Activated B cell treated with CpG ODN at 0.5 μM for 24 hours (primary cell): ENCODE measurements around the gene TBC1D13. TPM values are rescaled to one million over a fixed set of nuclear protein-coding genes. Genes with fewer than 3 reads are reported as not detected.

Experiments
- ATAC-seq: fragments of 200-7000 bp; cut with Tn5 transposase; one replicate; pipeline ENCODE4 v1.10.0; 2021; ENCODE audit warnings: low read depth, mild to moderate bottlenecking, moderate library complexity
- CTCF ChIA-PET: fragments of 350-600 bp; sonication (Branson Sonifier 250); formaldehyde crosslinking; loops from one replicate; lab custom pipeline; 2021; ENCODE audit warnings: antibody characterized with exemption; lab: Charles Lee
- POLR2A ChIA-PET: fragments of 350-600 bp; sonication (Branson Sonifier 250); formaldehyde crosslinking; loops from one replicate; lab custom pipeline; 2021; ENCODE audit warnings: antibody characterized with exemption; lab: Charles Lee
- DNase-seq: peaks from one replicate; pipeline ENCODE4 v3.0.0; 2022
- H3K27ac Mint-ChIP-seq: one replicate; pipeline ENCODE4 v1.8.0; 2020; ENCODE audit warnings: mixed read lengths
- H3K27me3 Mint-ChIP-seq: one replicate; pipeline ENCODE4 v1.8.0; 2021; ENCODE audit warnings: mixed read lengths
- H3K36me3 Mint-ChIP-seq: one replicate; pipeline ENCODE4 v1.8.0; 2021; ENCODE audit warnings: low read depth, mixed read lengths
- H3K4me1 Mint-ChIP-seq: one replicate; pipeline ENCODE4 v1.8.0; 2021; ENCODE audit warnings: mixed read lengths
- H3K4me3 Mint-ChIP-seq: one replicate; pipeline ENCODE4 v1.8.0; 2020; ENCODE audit warnings: mild to moderate bottlenecking, mixed read lengths
- H3K9me3 Mint-ChIP-seq: one replicate; pipeline ENCODE4 v1.8.0; 2020; ENCODE audit warnings: mixed read lengths
- CTCF ChIP-seq: fragments of 200-600 bp; IDR thresholded peaks from one replicate; pipeline ENCODE4 v1.8.0; 2022; ENCODE audit warnings: antibody characterized with exemption, mild to moderate bottlenecking
- intact Hi-C: fragments of 100-400 bp; cut with micrococcal nuclease; formaldehyde crosslinking; loops from one replicate; pipeline ENCODE4 v1.15.1; 2024
- total RNA-seq: library from RNA; stranded (reverse); gene quantifications from 2 replicates; pipeline ENCODE4 v1.2.3, GENCODE V29; 2022

TBC1D13 gene, protein sequence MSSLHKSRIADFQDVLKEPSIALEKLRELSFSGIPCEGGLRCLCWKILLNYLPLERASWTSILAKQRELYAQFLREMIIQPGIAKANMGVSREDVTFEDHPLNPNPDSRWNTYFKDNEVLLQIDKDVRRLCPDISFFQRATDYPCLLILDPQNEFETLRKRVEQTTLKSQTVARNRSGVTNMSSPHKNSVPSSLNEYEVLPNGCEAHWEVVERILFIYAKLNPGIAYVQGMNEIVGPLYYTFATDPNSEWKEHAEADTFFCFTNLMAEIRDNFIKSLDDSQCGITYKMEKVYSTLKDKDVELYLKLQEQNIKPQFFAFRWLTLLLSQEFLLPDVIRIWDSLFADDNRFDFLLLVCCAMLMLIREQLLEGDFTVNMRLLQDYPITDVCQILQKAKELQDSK
- 21.5 and 26.4 TPM in 2 replicates for total RNA-seq

- Mint-ChIP-seq H3K36me3 (peaks cover 29% of the 10 kb centered on the region), H3K4me1 (peaks cover 17% of the 10 kb centered on the region), H3K4me3 (peak within 1 kb of the TSS; percentile 95), H3K9me3 (no peaks in the 10 kb centered on the region), H3K27ac (peak within 1 kb of the TSS; percentile 85), H3K27me3 (no peaks in the 10 kb centered on the region)
- intact Hi-C loops, result loop anchor here (1.0 kb wide), 7 partner anchors 15 to 465 kb away; partner anchors contain the start of genes COQ4, DYNC2I2, ENDOG and KYAT1
- ChIA-PET CTCF (interaction anchor here (1.4 kb wide), 1 partner anchor 76 kb away, joined by 4 read pairs; no protein-coding TSS in a partner anchor), POLR2A (interaction anchor here (0.5 to 0.9 kb wide), 3 partner anchors 15 to 198 kb away, joined by 3 to 7 read pairs (median 4); partner anchors contain the start of gene ZER1)
- TF ChIP-seq CTCF, result no peak
- peak; percentile 96 for DNase-seq
- ATAC-seq, result peak; percentile 95
Measured at GRCh38 chr9:128786681-128787601, at the start of gene TBC1D13. TBC1D13 (plus strand) TSS chr9:128787253; CDS start chr9:128787354, 101 bp downstream.

DNA sequence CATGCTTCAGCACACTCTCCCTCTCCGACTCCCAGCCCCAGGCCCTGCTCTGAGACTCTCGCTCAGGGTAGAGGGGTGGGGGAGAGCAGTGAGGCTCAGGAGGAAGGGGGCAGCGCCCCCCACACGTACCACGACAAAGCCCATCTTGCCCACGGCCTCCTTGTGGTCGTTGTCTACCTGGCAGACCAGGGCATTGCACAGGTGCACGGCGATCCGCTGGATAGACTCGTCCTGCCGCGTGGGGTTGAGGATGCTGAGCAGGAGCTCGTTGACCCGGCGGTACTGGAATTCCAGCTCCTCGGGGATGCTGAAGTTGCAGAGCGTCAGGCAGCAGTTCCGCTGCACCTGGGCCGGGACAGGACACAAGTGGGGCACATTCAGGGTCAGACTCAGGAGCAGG is 44.7 kb upstream of the TBC1D13 start:
- H3K4me3 Mint-ChIP-seq, result no peak overlapping the region
- no peaks in the 10 kb centered on the region for H3K4me1 Mint-ChIP-seq
- peaks cover 33% of the 10 kb centered on the region for H3K36me3 Mint-ChIP-seq
- TF ChIP-seq CTCF, result no peak
- H3K27ac Mint-ChIP-seq, result no peak overlapping the region
- H3K9me3 Mint-ChIP-seq, result no peaks in the 10 kb centered on the region
- CTCF ChIA-PET, result no interaction called here
- ATAC-seq (no peak), DNase-seq (no peak)
- intact Hi-C loops, result no loop called here
- POLR2A ChIA-PET, result no interaction called here
- H3K27me3 Mint-ChIP-seq, result no peaks in the 10 kb centered on the region

DNA sequence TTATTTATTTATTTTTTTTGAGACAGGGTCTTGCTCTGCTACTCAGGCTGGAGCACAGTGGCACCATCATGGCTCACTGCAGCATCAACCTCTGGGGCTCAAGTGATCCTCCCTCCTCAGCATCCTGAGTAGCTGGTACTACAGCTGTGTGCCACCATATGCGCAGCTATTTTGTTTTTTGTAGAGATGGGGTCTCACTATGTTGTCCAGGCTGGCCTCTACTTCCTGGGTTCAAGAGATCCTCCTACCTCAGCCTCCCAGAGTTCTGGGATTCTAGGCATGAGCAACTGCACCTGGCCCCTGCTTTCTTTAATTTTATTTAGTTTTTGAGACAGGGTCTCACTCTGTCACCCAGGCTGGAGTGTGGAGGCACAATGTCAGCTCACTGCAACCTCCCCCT is 43.6 kb upstream of the TBC1D13 start:
- Mint-ChIP-seq H3K9me3 (no peaks in the 10 kb centered on the region), H3K36me3 (peaks cover 30% of the 10 kb centered on the region), H3K4me1 (no peaks in the 10 kb centered on the region), H3K27me3 (no peaks in the 10 kb centered on the region), H3K27ac (no peak overlapping the region), H3K4me3 (no peak overlapping the region)
- no peak for TF ChIP-seq CTCF
- intact Hi-C loops, result no loop called here
- CTCF ChIA-PET, result no interaction called here
- no peak for DNase-seq
- ATAC-seq, result no peak
- POLR2A ChIA-PET, result interaction anchor here (0.6 kb wide), 1 partner anchor 73 kb away, joined by 12 read pairs; no protein-coding TSS in a partner anchor

GRCh38 chr9:128747241-128747640 is 39.8 kb upstream of the TBC1D13 start:
- intact Hi-C loops, result no loop called here
- POLR2A ChIA-PET, result interaction anchor here (0.5 kb wide), 1 partner anchor 395 kb away, joined by 6 read pairs; no protein-coding TSS in a partner anchor
- Mint-ChIP-seq H3K4me3 (no peak overlapping the region), H3K36me3 (peaks cover 26% of the 10 kb centered on the region), H3K27ac (no peak overlapping the region), H3K27me3 (no peaks in the 10 kb centered on the region), H3K4me1 (no peaks in the 10 kb centered on the region), H3K9me3 (no peaks in the 10 kb centered on the region)
- no peak for TF ChIP-seq CTCF
- CTCF ChIA-PET, result no interaction called here
- ATAC-seq (no peak), DNase-seq (no peak)
